ENCODE data around the gene HORMAD1.
"Not testable (repeated sequence)": the region's sequence is repeated elsewhere in the genome, so short reads cannot be mapped to it uniquely, and the experiment has no call there.

HORMAD1 gene

GRCh38 chr1:150663321-150663720 is 57.4 kb downstream of the HORMAD1 start:
- ATAC-seq (no peak), DNase-seq (no peak)
- Mint-ChIP-seq H3K4me3 (no peak overlapping the region), H3K9me3 (no peaks in the 10 kb centered on the region), H3K4me1 (no peaks in the 10 kb centered on the region), H3K27me3 (no peaks in the 10 kb centered on the region), H3K27ac (no peak overlapping the region)

DNA sequence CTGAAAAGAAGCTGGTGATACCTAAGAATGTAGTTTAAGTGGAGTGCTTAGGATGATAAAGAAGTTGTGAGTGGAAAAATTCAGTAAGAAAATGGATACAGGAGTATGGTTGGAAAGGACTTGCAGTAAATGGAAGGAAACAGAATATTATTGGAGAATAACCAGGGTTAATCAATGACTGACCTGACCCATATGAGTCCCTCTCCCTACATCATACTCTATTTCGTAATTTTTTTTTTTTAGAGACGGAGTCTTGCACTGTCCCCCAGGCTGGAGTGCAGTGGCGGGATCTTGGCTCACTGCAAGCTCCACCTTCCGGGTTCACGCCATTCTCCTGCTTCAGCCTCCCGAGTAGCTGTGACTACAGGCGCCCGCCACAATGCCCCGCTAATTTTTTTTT is 57.9 kb downstream of the HORMAD1 start:
- Mint-ChIP-seq H3K27me3 (no peaks in the 10 kb centered on the region), H3K4me1 (no peaks in the 10 kb centered on the region), H3K9me3 (no peaks in the 10 kb centered on the region), H3K27ac (no peak overlapping the region), H3K4me3 (no peak overlapping the region)
- no peak for DNase-seq
- ATAC-seq = no peak

- no peak overlapping the region for H3K27ac Mint-ChIP-seq
- H3K4me3 Mint-ChIP-seq = no peak overlapping the region
- H3K27me3 Mint-ChIP-seq = no peaks in the 10 kb centered on the region
- H3K4me1 Mint-ChIP-seq = no peaks in the 10 kb centered on the region
- DNase-seq (no peak), ATAC-seq (no peak)
- H3K9me3 Mint-ChIP-seq = no peaks in the 10 kb centered on the region
These were observed 59.5 kb downstream of the HORMAD1 start for GRCh38 chr1:150661156-150661555.

GRCh38 chr1:150660584-150660983 is 60.1 kb downstream of the HORMAD1 start:
- Mint-ChIP-seq H3K9me3 (no peaks in the 10 kb centered on the region), H3K4me1 (no peaks in the 10 kb centered on the region), H3K27ac (no peak overlapping the region), H3K4me3 (no peak overlapping the region), H3K27me3 (no peaks in the 10 kb centered on the region)
- DNase-seq (no peak), ATAC-seq (no peak)

GRCh38 chr1:150657064-150657463 is 63.6 kb downstream of the HORMAD1 start:
- H3K9me3 Mint-ChIP-seq, H3K27me3 Mint-ChIP-seq, ATAC-seq, H3K4me3 Mint-ChIP-seq, H3K27ac Mint-ChIP-seq, H3K4me1 Mint-ChIP-seq, DNase-seq: not testable (repeated sequence)

DNA sequence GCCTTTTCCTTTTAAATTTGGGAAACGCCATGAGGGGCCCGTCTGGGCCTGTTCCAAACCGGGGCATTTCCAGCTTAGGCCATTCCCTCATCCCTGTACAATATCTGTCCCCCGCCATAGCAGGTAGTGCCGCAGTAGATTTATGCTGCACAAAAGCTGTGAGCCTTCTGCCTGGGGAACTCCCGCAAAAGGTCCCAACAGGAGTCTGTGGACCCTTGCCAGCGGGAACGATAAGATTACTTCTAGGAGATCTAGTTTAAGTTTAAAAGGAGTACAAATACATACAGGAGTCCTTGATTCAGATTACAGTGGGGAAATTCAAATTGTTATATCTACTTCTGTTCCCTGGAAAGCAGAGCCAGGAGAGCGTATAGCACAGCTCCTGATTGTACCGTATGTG is 66.1 kb downstream of the HORMAD1 start:
- not testable (repeated sequence) for H3K27ac Mint-ChIP-seq, H3K9me3 Mint-ChIP-seq, H3K4me3 Mint-ChIP-seq, H3K27me3 Mint-ChIP-seq, H3K4me1 Mint-ChIP-seq, ATAC-seq, DNase-seq

DNA sequence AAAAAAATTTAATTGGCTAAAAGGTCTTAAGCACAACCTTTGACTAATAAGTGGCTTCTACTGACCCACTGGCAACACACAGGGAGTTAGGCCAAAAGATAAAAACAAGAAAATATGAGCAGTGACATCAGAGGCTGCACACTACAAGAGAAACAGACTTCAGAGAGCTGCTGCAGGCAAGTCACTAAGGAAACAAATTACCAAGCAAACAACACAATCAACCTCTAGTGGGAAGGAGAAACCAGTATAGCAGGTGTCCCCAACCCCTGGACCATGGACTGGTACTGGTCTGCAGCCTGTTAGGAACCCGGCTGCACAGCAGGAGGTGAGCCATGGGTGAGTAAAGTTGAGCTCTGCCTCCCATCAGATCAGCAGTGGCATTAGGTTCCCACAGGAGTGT is 70.5 kb downstream of the HORMAD1 start:
- DNase-seq = no peak
- Mint-ChIP-seq H3K27me3 (no peaks in the 10 kb centered on the region), H3K9me3 (no peaks in the 10 kb centered on the region), H3K4me1 (no peaks in the 10 kb centered on the region), H3K4me3 (no peak overlapping the region), H3K27ac (no peak overlapping the region)
- ATAC-seq = no peak

DNA sequence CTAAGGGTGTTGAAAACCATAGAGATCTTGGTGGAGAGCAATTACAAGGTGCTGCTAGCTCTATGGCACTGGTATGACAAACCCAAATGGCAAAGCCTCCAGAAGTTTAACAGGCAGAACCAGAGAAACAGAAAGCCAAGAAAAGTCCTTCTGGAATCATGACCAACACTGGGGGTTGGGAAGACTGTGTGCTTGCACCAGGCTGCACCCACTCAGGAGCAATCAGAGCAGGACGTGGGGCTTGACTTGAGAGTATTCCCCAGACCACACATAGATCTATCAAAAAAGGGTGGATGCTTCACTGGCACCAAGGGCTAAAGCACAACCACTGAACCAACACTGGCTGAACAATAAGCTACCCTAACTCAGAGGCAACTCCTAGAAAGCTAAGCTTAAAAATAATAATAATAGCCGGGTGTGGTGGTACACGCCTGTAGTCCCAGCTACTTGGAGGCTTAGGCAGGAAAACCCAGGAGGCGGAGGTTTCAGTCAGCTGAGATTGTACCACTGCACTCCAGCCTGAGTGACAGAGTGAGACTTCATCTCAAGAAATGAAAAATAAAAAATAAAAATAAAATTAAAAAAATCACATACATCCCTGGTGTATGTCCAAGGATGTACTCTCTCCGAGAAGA is 71.1 kb downstream of the HORMAD1 start:
- Mint-ChIP-seq H3K4me1 (no peaks in the 10 kb centered on the region), H3K27me3 (no peaks in the 10 kb centered on the region), H3K9me3 (no peaks in the 10 kb centered on the region), H3K4me3 (no peak overlapping the region), H3K27ac (peak overlapping the region in 1 of 2 donors; percentile 42)
- ATAC-seq = no peak
- no peak for DNase-seq

Measured in stimulated activated naive CD8-positive, alpha-beta T cell treated with anti-CD3 and anti-CD28 coated beads, Interleukin-15, amount 100 ng/mL, for 72 hours (primary cell).